GM19455 (cell line): Measurements from ENCODE around the gene SLAMF8.

Source experiments
- ATAC-seq: cut with Tn5 transposase; IDR thresholded peaks from one replicate; pipeline ENCODE4 v1.9.1; 2021; ENCODE audit not compliant: unreplicated experiment

Gene SLAMF8

DNA sequence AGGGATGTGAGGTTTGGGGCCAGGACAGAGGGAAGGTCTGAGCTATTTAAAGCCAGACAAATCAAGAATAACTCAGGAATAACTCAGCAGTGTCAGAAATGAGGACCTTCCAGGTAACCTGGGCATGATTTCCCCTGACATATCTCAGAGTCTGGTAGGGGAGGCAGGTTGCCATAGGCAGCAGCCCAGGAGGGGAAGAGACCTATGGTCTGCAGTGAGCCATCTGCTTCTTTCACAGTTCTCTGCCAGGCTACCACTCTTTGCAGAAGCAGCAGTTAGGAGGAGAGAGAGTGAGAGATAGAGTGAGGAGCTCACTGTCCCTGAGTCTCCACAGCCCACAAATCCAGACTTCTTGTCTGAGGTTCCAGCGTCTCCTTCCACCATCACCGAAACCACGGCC lies 42.1 kb downstream of the SLAMF8 start:
- no peak for ATAC-seq

DNA sequence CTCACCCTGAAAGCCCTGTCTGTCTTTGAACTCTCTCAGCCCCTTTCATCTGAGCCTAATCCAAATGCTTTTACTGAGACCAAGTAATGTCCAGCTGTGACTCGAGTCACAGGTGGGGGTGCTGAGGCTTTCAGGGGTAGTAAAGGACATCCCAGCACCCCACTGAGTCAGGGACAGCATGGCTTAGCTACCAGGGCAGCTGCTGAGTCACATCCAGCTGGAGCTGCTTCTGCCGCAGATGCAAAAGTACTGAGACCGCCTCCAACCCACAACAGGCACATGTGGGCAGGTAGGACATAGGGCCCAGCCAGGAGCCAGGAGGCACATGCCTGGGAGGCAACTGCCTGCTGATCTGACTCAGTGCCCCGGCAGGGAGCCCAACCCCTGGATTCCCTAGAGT lies 42.5 kb downstream of the SLAMF8 start:
- ATAC-seq, result no peak

DNA sequence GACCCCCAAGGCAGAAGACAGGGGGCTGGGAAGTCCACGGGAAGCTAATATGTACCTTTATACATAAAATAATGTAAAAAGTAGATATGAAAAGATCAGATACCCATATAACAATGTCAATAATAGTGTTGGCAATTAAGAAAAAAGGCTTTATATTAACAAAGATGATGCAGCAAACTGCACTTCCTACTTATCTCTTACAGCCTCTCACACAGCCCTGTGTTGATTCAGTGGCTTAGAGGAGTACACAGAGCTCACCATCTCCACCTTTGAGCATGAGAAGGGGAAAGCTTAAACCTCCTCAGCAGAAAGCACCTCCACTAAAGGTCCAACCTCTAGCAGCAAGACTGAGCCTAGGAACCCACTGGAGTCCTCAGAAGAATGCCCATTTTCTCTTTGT lies 42.9 kb downstream of the SLAMF8 start:
- ATAC-seq, result no peak

- no peak for ATAC-seq
Observed at GRCh38 chr1:159870704-159871103, 44.0 kb downstream of the SLAMF8 start.

DNA sequence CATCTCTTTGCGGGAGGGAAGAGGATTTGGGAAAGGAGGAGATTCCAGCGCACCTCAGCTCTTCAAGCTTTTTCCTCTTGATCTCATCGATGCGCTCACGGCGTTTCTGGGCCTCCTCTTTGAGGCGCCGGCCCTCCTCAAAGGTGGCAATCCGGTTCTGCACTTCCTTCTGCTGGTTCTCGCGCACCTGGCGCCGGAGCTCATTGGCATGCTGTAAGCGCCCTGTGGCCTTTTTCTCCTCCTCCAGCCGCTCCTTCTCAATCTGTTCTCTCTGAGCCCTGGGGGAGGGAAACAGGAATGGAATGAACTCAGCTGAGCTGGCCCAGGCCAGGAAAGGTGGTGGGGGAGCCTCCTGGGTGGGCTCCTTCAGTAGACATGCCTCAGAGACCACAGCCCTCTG lies 46.2 kb downstream of the SLAMF8 start:
- ATAC-seq, result no peak

- ATAC-seq, result no peak
Observed at GRCh38 chr1:159873530-159874143, 47.0 kb downstream of the SLAMF8 start.

GRCh38 chr1:159877695-159878444 lies 51.2 kb downstream of the SLAMF8 start:
- ATAC-seq, result no peak

DNA sequence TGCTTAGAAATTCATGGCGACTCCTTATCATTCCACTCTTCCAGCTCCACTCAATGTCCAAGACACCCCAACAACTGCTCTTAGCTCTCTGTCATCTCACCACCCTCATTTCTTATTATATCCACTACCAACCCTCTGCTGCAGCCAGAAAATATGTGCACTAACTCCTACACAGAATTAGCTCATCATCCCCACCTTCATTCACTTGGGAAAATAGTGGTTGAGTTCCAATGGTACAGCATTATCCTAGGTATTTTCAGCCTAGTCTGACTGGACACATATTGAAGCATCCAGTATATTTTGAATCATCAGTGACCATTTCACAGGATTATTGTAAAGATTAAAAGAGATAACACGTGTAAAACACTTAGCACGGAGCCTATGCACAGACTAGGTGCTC lies 52.5 kb downstream of the SLAMF8 start:
- ATAC-seq, result no peak

GRCh38 chr1:159879977-159880376 lies 53.3 kb downstream of the SLAMF8 start:
- ATAC-seq, result no peak

DNA sequence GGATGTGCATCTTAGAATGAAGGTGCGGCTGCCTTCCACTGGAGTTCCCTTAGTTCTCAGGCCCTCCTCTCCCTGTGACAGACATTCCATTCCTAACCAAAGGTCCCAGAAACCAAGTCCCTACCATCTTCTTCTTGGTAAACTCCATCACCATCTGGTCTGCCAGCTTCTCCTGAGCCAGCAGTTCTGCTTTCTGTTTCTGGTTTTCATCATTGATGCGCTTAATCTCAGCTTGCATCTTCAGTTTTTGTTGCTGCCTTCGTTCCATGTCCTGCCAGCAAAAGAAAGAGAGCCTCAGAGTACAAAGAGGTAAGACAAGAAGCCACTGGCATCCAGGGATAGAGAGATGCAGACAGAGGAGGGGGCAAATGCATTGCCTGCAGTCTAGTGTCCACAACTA lies 53.8 kb downstream of the SLAMF8 start:
- ATAC-seq, result no peak

GRCh38 chr1:159881622-159882526 lies 55.2 kb downstream of the SLAMF8 start:
- no peak for ATAC-seq

GRCh38 chr1:159882527-159882862 lies 55.8 kb downstream of the SLAMF8 start:
- no peak for ATAC-seq

GRCh38 chr1:159883134-159883533 lies 56.5 kb downstream of the SLAMF8 start:
- no peak for ATAC-seq

DNA sequence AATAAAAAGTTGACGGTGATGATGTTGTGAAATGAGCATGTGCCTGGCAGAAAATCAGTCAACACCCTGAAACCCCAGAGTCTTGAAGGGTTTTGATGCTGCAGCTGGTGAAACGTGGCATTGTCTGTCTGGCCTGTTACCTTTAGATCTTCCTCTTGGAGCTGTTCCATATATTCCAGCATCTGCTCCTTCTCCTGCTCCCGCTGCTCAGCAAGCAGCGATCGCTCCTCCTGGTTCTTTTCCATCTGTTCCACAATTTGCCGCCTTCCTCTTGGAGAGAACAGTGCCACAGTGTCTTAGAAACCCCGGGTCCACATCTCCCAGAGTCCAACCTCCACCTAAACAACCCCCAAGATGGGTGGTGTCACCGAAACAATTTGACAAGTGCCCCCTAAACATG lies 57.6 kb downstream of the SLAMF8 start:
- no peak for ATAC-seq
